Erythroblast (primary cell): Measurements from ENCODE around the gene NPSR1.

Source experiments
- GATA1 ChIP-seq: IDR thresholded peaks from 2 replicates; pipeline ENCODE4 v1.6.1; 2011; ENCODE audit warnings: low read depth, mild to moderate bottlenecking, control low read depth, low read length, moderate library complexity
- POLR2A ChIP-seq: IDR thresholded peaks from 2 replicates; pipeline ENCODE4 v1.6.1; 2011; ENCODE audit warnings: mild to moderate bottlenecking, low read length

DNA sequence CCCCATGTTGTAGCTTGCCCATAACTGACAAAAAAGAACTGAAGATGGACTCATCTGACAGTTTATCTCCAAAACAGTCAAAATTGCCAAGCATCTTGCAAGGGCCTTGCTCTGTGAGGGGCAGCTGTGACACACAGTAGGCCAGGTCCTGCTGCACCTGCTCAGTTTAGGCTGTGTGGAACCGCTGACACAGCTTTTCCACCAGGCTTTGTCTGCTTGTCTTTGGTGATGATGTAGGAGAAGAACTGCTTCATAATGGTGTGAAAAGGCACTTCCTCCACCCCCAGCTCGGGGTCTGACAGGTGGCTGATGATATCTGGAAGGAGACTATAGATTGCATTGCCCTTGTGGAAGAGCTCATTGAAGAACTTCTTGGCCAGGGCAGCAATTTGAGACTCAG, 92.6 kb downstream of the NPSR1 start:
- TF ChIP-seq POLR2A (no peak), GATA1 (no peak)
